BLaER1 (cell line): ENCODE measurements around the gene RAD17.
"Not testable (repeated sequence)": the region's sequence is repeated elsewhere in the genome, so short reads cannot be mapped to it uniquely, and the experiment has no call there.

Experiments
- H3K27ac ChIP-seq: shearing (Covaris generic); formaldehyde crosslinking; 2 replicates; pipeline ENCODE4 v1.8.1; 2022
- H3K27me3 ChIP-seq: shearing (Covaris generic); formaldehyde crosslinking; 2 replicates; pipeline ENCODE4 v1.8.1; 2022
- H3K36me3 ChIP-seq: shearing (Covaris generic); formaldehyde crosslinking; 2 replicates; pipeline ENCODE4 v1.8.1; 2022
- H3K4me1 ChIP-seq: shearing (Covaris generic); formaldehyde crosslinking; 2 replicates; pipeline ENCODE4 v1.8.1; 2022
- H3K4me2 ChIP-seq: shearing (Covaris generic); formaldehyde crosslinking; 2 replicates; pipeline ENCODE4 v1.8.1; 2022
- H3K4me3 ChIP-seq: shearing (Covaris generic); formaldehyde crosslinking; 2 replicates; pipeline ENCODE4 v1.8.1; 2022
- H3K9ac ChIP-seq: shearing (Covaris generic); formaldehyde crosslinking; 2 replicates; pipeline ENCODE4 v1.8.1; 2022
- H3K9me3 ChIP-seq: shearing (Covaris generic); formaldehyde crosslinking; 2 replicates; pipeline ENCODE4 v1.8.1; 2022
- H4K20me1 ChIP-seq: shearing (Covaris generic); formaldehyde crosslinking; 2 replicates; pipeline ENCODE4 v1.8.1; 2022
- Cebpa-rat ChIP-seq: shearing (Covaris generic); IDR thresholded peaks from 2 replicates; pipeline ENCODE4 v1.8.1; 2022

RAD17 gene, protein sequence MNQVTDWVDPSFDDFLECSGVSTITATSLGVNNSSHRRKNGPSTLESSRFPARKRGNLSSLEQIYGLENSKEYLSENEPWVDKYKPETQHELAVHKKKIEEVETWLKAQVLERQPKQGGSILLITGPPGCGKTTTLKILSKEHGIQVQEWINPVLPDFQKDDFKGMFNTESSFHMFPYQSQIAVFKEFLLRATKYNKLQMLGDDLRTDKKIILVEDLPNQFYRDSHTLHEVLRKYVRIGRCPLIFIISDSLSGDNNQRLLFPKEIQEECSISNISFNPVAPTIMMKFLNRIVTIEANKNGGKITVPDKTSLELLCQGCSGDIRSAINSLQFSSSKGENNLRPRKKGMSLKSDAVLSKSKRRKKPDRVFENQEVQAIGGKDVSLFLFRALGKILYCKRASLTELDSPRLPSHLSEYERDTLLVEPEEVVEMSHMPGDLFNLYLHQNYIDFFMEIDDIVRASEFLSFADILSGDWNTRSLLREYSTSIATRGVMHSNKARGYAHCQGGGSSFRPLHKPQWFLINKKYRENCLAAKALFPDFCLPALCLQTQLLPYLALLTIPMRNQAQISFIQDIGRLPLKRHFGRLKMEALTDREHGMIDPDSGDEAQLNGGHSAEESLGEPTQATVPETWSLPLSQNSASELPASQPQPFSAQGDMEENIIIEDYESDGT

DNA sequence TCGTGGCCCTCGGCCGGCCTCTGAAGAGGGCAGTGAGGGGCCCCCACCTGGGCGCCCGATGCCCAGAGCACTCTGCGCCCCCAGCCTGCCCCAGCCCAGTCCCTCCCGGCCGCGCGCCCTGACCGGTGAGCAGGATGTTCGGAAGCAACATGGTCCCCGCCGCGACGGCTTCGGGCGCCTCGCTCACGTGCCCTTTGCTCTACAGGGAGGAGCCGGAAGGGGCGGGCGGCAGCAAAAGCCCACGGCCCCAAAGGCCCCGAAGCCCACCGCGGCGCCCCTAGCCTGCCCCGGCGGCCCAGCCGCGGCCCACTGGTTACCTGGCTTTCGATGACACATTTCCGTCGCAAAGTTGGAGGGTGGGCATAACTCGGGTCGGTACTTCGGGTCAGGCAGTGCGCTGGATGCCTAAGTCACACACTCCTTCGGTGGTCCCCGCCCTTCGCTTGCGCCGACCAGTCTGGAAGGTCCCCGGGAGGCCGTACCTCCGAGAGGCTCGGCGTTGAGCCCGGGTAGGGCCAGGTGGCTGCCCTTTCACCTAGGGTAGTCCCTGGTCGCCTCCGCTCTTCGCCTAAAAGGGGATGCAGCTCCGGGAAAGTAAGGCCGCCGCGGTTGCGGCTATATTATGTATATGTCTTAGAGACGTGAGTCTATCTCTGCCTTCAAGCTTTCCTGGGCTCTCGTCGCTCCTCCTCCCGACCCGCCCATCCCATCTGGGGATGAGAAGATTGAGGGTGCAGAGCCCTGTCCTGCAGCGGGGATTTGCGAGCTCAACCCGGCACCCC is at the start of gene RAD17, which contains the start of the genes AK6 and TAF9:
Gene RAD17, plus strand, starts transcription at position 479 of the 782 bp plus-strand sequence. CDS start 2,391 bp downstream, outside the sequence.
Gene AK6, minus strand, starts transcription at position 181 of the 782 bp plus-strand sequence. Its CDS starts 30 bp downstream, at position 151.
Gene TAF9, minus strand, starts transcription at position 181 of the 782 bp plus-strand sequence. CDS start 3,783 bp downstream, outside the sequence.
- H3K36me3 ChIP-seq, result peaks cover 35% of the 10 kb centered on the region
- no peak for TF ChIP-seq Cebpa-rat

DNA sequence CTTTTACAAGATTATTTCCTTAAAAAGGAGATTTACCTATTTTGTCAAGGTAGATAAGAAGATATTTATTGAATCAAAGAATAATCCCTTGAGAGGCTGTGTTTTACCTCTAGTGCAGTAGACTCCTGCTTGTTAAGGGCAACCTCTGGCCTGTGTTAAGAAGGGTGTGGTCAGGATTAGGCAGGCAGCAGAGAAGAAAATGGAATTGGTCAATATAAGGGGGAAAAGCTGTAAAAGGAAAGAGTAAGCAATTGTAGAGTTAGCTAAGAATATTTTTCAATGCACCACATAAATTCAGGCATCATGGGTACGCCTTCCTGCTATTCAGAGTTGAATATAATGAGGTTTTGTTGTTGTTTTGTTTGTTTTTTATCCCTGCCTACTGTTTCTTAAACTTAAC is 43.3 kb upstream of the RAD17 start:
- no peak overlapping the region for H3K4me2 ChIP-seq
- no peak overlapping the region for H3K9ac ChIP-seq
- no peaks in the 10 kb centered on the region for H3K27me3 ChIP-seq
- H3K4me3 ChIP-seq, result no peak overlapping the region
- TF ChIP-seq Cebpa-rat, result no peak
- no peaks in the 10 kb centered on the region for H3K4me1 ChIP-seq
- H3K36me3 ChIP-seq, result peaks cover 5% of the 10 kb centered on the region; the same call in 1 of the 2 replicates
- no peaks in the 10 kb centered on the region for H4K20me1 ChIP-seq
- no peak overlapping the region for H3K27ac ChIP-seq
- no peaks in the 10 kb centered on the region for H3K9me3 ChIP-seq

More for the DNA sequence above, at the start of gene RAD17, which contains the start of the genes AK6 and TAF9:
- H3K4me3 ChIP-seq, result peak within 1 kb of the TSS; percentile 74
- no peaks in the 10 kb centered on the region for H3K27me3 ChIP-seq
- H3K9ac ChIP-seq, result peak within 1 kb of the TSS; percentile 96
- peak within 1 kb of the TSS; percentile 99 for H3K27ac ChIP-seq
- H3K9me3 ChIP-seq, result no peaks in the 10 kb centered on the region
- peaks cover 37% of the 10 kb centered on the region for H3K4me1 ChIP-seq
- peak within 1 kb of the TSS; percentile 89 for H3K4me2 ChIP-seq
- H4K20me1 ChIP-seq, result peaks cover 36% of the 10 kb centered on the region

DNA sequence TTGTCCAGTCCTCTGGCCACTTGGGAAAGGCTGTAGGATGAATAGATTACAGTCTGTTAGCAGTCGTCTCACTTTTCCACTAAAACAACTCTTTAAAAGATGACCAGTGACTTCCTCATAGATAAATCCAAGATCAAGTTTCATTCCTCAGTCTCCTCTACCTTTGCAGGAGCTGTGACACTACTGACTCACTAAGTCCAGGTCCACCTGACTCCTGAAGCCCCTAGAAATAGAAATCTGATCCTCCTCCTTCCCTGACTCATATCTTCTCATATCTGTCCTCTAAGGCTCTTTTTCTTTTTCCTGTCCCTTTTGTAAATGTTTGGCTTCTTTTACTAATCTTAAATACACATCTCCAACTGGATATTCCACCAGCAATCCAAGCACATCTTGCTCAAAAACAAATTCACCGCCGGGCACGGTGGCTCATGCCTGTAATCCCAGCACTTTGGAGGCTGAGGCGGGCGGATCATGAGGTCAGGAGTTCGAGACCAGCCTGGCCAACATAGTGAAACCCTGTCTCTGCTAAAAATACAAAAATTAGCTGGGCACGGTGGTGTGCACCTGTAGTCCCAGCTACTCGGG is 39.6 kb upstream of the RAD17 start:
- H3K4me1 ChIP-seq, result peaks cover 21% of the 10 kb centered on the region
- no peak for TF ChIP-seq Cebpa-rat
- no peaks in the 10 kb centered on the region for H3K9me3 ChIP-seq
- H3K36me3 ChIP-seq, result no peaks in the 10 kb centered on the region
- H3K4me3 ChIP-seq, result no peak overlapping the region
- peaks cover 5% of the 10 kb centered on the region; the same call in 1 of the 2 replicates for H3K27me3 ChIP-seq
- H3K27ac ChIP-seq, result no peak overlapping the region
- no peaks in the 10 kb centered on the region for H4K20me1 ChIP-seq
- H3K4me2 ChIP-seq, result no peak overlapping the region
- H3K9ac ChIP-seq, result no peak overlapping the region

DNA sequence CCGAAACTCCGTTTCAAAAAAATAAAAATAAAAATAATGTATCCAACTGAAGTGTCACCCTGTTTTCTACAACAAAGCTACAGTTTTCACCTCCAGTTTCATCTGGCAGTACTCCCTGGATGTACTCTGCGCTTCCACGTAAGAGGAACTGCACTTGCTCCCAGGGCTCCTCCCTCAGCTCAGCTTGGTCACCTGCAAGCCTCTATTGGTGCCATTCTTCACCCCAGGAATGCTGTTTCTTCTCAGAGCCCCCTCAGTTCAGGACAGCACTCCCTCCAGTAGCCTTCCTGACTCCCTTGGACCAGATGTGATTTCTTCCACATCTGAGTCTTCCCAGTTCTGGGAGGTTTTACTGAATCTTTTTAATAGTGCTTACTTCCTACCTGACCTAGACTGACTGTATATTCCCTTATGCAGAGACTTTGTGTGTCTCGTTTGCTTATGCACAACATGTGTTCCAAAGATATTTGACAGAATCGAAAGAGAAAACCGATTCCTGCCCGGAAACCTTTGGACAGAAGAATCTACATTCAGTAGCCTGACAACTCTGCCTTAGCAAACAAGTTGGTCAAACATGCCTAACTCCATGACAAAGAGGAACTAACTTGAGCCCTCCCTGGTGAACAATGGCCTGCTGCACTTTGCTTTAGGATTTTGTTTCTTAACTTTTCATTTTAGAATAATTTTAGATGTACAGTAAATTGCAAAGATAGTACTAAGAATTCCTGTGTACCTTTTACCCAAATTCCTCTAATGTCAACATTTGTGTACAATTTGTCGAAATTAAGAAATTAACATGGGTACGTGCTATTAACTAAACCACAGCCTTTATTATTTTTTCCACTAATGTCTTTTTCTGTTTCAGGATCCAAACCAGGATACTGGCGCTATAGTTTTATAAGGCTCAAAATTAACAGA is 37.8 kb upstream of the RAD17 start:
- Histone ChIP-seq H3K27ac (peak overlapping the region; percentile 70; the same call in 1 of the 2 replicates), H3K4me2 (peak overlapping the region; percentile 84), H3K4me1 (peaks cover 21% of the 10 kb centered on the region), H3K9ac (peak overlapping the region; percentile 72), H3K27me3 (peaks cover 5% of the 10 kb centered on the region; the same call in 1 of the 2 replicates), H3K36me3 (no peaks in the 10 kb centered on the region), H3K9me3 (no peaks in the 10 kb centered on the region), H4K20me1 (no peaks in the 10 kb centered on the region), H3K4me3 (peak overlapping the region; percentile 76)
- no peak for TF ChIP-seq Cebpa-rat

DNA sequence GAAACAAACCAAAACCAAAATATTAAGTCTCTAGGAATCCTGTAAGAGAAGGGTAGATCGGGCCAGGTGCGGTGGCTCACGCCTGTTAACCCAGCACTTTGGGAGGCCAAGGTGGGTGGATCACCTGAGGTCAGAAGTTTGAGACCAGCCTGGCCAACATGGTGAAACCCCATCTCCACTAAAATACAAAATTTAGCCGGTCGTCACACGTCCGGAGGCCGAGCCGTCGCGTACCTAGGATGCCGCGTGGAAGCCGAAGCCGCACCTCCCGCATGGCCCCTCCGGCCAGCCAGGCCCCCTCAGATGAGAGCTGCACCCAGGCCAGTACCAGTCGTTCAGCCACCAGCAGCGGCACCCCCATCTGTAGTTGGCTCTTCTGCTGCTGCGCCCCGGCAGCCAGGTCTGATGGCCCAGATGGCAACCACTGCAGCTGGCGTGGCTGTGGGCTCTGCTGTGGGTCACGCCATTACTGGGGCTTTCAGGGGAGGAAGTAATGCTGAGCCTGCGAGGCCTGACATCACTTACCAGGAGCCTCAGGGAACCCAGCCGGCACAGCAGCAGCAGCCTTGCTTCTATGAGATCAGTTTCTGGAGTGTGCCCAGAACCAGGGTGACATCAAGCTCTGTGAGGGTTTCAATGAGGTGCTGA is 35.8 kb upstream of the RAD17 start:
- H3K27me3 ChIP-seq, H3K27ac ChIP-seq, H3K4me3 ChIP-seq, H3K9me3 ChIP-seq, H3K36me3 ChIP-seq, H3K4me2 ChIP-seq, H4K20me1 ChIP-seq, H3K9ac ChIP-seq: not testable (repeated sequence)
- peaks cover 21% of the 10 kb centered on the region for H3K4me1 ChIP-seq

DNA sequence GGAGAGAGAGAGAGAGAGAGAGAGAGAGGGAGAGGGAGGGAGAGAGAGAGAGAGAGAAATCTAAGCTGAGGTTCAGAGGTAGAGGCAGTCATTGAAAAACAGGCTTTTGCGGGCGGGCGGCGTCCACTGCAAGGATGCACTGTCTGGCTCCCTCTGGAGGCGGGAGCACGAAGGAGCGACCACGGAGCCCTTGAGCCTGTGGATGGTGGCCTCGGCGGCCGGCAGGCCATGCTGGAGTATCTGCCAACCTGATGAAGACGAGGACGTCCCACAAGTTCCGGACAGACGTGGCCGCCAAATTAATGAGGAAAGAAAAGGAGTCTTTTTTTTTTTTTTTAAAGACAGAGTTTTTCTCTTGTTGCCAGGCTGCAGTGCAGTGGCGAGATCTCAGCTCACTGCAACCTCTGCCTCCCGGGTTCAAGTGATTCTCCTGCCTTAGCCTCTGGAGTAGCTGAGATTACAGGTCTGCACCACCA is 34.8 kb upstream of the RAD17 start:
- Histone ChIP-seq H3K4me1 (peaks cover 21% of the 10 kb centered on the region), H3K27ac (no peak overlapping the region), H3K9ac (no peak overlapping the region), H3K4me3 (no peak overlapping the region), H3K9me3 (no peaks in the 10 kb centered on the region), H3K36me3 (no peaks in the 10 kb centered on the region), H3K4me2 (no peak overlapping the region), H4K20me1 (no peaks in the 10 kb centered on the region), H3K27me3 (peaks cover 5% of the 10 kb centered on the region; the same call in 1 of the 2 replicates)
- no peak for TF ChIP-seq Cebpa-rat

DNA sequence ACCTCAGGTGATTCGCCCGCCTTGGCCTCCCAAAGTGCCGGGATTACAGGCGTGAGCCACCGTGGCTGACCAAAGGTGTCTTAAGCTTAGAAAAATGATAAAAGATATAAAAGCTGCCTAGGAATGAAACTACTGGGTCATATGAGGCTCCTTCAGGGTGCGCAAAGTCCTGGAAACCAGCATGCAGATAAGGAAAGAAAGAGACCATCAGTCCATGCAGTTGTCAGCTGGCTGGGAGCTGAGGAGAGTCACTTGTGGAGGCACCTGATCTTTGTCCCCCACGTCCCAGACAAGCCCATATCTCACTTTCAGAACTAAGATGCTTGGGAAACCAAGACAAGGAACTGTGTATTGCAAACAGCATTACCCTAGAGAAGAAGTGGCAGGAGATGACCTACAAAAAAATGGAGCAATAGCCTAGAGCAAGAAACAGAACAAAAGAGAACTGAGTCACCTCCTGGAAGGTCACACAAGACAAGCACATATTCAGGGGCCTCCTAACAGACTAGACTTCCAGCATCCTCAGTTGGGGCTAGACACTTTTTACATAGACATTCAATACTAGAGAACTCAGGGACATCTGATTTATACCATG is 34.2 kb upstream of the RAD17 start:
- Histone ChIP-seq H3K36me3 (no peaks in the 10 kb centered on the region), H3K9me3 (no peaks in the 10 kb centered on the region), H3K27me3 (peaks cover 5% of the 10 kb centered on the region; the same call in 1 of the 2 replicates), H3K27ac (no peak overlapping the region), H3K9ac (no peak overlapping the region), H4K20me1 (no peaks in the 10 kb centered on the region), H3K4me3 (no peak overlapping the region), H3K4me1 (peaks cover 21% of the 10 kb centered on the region), H3K4me2 (no peak overlapping the region)
- no peak for TF ChIP-seq Cebpa-rat
